Measurements from ENCODE around the gene TMEM150B.

Gene TMEM150B

DNA sequence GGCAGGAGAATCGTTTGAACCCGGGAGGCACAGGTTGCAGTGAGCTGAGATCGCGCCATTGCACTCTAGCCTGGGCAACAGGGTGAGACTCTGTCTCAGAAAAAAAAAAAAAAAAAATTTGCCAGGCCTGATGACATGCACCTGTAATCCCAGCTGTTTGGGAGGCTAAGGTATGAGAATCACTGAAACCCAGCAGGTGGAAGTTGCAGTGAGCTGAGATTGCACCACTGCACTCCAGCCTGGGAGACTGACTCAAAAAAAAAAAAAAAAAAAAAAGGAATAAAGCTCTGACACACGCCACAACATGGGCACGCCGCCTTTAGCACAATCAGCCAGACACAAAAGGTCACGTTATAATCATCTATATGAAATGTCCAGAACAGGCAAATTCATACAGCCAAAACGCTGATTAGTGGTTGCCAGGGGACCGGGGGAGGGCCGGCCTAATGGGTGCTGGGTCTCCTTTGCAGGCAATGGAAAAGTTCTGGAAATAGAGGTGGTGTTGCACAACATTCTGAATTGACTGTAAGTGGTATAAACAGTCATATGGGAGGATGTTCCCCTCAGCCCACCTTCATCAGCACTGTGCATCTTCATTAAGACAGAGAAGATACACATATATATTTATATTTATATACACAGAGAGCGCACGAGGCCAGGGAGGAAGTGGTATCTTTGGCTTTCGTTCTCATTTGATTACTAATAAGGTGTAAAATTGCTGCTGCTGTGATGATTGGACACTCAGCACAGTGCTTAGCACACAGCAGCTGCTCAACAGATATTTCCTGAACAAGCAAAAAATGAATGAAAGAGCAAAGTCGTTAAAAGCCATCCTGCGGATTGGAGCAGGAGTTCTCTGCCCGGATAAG is 49.1 kb downstream of the TMEM150B start:
- no peak for DNase-seq

DNA sequence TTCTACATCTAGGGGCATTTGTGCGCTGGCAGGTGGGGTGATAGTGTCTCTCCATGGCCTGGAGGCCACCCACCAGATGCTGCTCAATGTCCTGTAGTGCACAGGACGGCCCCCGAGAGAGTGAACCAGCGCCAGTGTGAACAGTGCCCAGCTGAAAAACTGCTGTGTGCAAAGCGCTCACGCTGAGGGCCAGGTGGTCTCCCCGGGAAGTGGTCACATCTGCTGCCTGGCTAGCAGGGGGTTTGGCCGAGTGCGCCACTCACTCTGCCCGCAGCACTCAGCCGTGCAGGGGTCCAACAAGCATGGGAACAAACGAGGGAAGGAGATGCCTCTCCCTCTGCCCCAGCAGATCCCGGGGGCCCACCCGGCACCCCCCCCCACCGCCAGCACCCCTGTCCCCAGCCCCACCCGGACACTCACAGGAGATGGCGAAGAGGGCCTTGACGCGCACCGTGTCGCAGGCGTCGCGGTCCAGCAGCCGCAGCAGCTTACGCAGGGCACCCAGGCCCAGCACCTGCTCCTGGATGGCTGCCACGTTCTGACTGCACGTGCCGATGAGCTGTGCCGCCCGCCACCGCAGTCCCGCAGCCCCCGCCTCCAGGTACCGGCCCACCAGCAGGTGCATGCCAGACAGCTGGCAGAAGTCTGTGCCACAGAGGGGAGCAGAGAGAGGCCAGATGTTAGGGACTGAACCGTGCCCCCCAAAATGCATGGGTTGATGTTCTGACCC is 51.0 kb downstream of the TMEM150B start:
- DNase-seq: no peak

- DNase-seq: no peak
Observed at GRCh38 chr19:55272142-55272541, 53.0 kb downstream of the TMEM150B start.

- no peak for DNase-seq
Observed at GRCh38 chr19:55270172-55270942, 54.8 kb downstream of the TMEM150B start.

DNA sequence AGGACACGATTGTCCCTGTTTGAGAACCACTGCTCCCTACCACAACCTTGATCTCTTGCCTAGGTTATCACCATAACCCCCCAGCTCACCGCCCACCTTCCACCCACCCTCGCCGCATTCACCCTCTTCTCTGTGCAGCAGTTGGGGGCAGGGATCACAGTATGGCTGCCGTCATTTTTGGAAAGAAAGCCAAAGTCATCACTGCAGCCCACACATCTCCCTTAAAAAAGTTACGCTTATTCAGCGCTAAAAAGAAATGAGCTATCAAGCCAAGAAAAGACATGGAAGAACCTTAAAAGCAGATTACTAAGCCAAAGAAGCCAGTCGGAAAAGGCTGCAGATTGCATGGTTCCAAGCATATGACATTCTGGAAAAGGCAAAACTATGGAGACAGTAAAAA is 55.8 kb downstream of the TMEM150B start:
- no peak for DNase-seq

DNA sequence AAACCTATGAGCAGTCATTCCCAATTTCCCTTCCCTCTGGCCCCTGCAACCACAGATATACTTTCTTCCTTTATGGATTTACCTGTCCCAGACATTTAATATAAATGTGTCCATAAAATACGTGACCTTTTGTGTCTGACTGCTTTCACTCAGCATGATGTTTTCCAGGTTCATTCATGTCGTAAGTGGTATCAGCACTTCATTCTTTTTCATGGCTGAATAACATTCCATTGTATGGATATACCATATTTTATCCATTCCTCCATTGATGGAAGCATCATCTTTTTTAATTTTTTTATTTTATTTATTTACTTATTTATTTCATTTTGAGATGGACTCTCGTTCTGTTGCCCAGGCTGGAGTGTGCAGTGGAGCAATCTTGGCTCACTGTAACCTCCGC is 58.3 kb downstream of the TMEM150B start:
- no peak for DNase-seq

- no peak for DNase-seq
Observed at GRCh38 chr19:55266404-55266803, 58.7 kb downstream of the TMEM150B start.

GRCh38 chr19:55265723-55266386 is 59.3 kb downstream of the TMEM150B start:
- DNase-seq: no peak

- DNase-seq: no peak
Observed at GRCh38 chr19:55265173-55265572, 60.0 kb downstream of the TMEM150B start.

DNA sequence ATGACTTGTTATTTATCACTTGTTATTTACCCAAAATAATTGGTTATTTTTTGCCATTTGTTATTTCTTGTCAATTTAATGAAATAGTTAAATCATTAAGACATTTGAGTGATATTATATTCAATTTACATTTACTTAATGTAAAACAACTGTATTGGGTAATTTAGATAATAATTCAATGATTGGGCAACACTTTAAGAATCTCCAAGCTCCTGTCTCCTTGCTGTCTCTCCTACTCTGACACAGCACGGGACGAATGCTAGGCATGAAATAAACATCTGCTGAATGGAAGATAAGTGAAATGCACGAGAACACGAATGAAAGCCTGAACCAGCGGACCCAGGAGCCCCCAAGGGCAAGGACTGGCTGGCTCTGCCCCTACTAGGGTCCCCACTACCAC is 60.6 kb downstream of the TMEM150B start:
- DNase-seq: no peak

Data from stimulated activated CD4-positive, alpha-beta T cell treated with anti-CD3 and anti-CD28 coated beads, Interleukin-1b, Interleukin-23, amount 100 ng/mL, for 48 hours (primary cell).